Measurements from ENCODE around the gene KSR1. TPM values are rescaled to one million over a fixed set of nuclear protein-coding genes. Genes with fewer than 3 reads are reported as not detected.

The KSR1 gene
- total RNA-seq, 2 donors from 2014 or later = 13.9 to 16.5 TPM

- H3K27ac ChIP-seq = no peak overlapping the region
- no peak for DNase-seq
These were observed 151.4 kb downstream of the KSR1 start for GRCh38 chr17:27607521-27608091.

GRCh38 chr17:27608328-27609230, 152.3 kb downstream of the KSR1 start:
- Histone ChIP-seq H3K9me3 (no peaks in the 10 kb centered on the region), H3K27me3 (no peaks in the 10 kb centered on the region), H3K4me3 (no peak overlapping the region), H3K36me3 (no peaks in the 10 kb centered on the region), H3K4me1 (no peaks in the 10 kb centered on the region), H3K27ac (no peak overlapping the region), H3K9ac (ENCODE audit: low read depth in 2 of 2, low read length in 2 of 2) (no peak overlapping the region)
- no peak for DNase-seq
- intact Hi-C loops (cut with DNase I) = no loop called here
- no peak for TF ChIP-seq CTCF (IDR thresholded peaks at IDR 0.05)

More at GRCh38 chr17:27607521-27608091, 151.4 kb downstream of the KSR1 start:
- Histone ChIP-seq H3K4me3 (no peak overlapping the region), H3K4me1 (no peaks in the 10 kb centered on the region), H3K9me3 (no peaks in the 10 kb centered on the region), H3K36me3 (no peaks in the 10 kb centered on the region), H3K9ac (ENCODE audit: low read depth in 2 of 2, low read length in 2 of 2) (no peak overlapping the region), H3K27me3 (no peaks in the 10 kb centered on the region)
- intact Hi-C loops (cut with DNase I) = no loop called here
- TF ChIP-seq CTCF (IDR thresholded peaks at IDR 0.05) = no peak

DNA sequence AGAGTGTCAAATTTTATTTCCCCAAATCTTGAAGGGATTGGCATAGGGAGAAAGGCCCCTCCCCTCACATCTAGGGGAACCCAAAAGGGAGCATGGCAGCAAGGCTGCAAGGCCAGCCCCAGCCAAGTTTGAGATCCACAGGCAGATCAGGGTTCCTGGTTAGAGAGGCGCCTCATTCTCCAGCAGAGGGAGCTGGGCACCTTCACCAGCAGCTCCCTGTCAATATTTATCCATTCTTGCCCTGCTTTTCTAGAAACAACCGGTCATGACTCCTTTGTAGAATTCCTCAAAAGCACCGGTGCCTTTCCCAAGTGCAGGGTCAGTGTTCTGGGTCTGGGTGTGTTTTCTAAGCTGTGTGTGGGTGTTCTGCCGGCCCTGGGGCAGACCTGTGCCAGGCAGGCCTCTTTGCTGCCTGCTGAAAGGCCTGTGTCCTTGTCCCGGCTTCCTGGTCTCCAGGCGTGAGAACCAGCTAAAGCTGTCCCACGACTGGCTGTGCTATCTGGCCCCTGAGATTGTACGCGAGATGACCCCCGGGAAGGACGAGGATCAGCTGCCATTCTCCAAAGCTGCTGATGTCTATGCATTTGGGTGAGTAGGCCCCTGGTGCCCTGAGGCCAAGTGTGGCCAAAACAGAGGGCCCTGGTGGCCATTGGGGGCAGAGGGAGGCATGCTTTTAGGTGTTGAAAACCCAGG, 153.5 kb downstream of the KSR1 start:
- no peaks in the 10 kb centered on the region for H3K9me3 ChIP-seq
- intact Hi-C loops (cut with DNase I) = no loop called here
- H3K27me3 ChIP-seq = no peaks in the 10 kb centered on the region
- no peaks in the 10 kb centered on the region for H3K36me3 ChIP-seq
- H3K9ac ChIP-seq (ENCODE audit: low read depth in 2 of 2, low read length in 2 of 2) = peak overlapping the region in 1 of 2 donors; percentile 13
- peak; percentile 62 for DNase-seq
- no peak overlapping the region for H3K27ac ChIP-seq
- TF ChIP-seq CTCF (IDR thresholded peaks at IDR 0.05) = peak; percentile 61
- H3K4me3 ChIP-seq = no peak overlapping the region
- H3K4me1 ChIP-seq = no peaks in the 10 kb centered on the region

DNA sequence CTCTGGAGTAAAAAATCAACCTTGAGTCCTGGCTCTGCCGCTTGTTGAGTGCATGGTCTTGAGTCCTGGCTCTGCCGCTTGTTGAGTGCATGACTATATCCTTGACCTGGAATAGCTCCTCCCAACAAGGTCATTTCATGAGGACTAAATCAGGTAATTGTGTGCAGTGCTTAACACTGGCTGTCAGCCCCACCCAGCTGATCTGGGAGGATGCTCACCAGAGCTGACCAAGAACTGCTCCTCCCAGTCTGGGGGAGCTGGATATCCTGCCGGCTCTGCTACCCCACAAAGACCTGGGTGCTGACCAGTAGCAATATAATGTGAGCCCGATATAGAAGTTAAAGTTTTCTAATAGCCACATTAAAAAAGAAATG, 154.0 kb downstream of the KSR1 start:
- Histone ChIP-seq H3K36me3 (no peaks in the 10 kb centered on the region), H3K4me1 (no peaks in the 10 kb centered on the region), H3K27me3 (no peaks in the 10 kb centered on the region), H3K9me3 (no peaks in the 10 kb centered on the region), H3K27ac (no peak overlapping the region), H3K9ac (ENCODE audit: low read depth in 2 of 2, low read length in 2 of 2) (no peak overlapping the region), H3K4me3 (no peak overlapping the region)
- no peak for TF ChIP-seq CTCF (IDR thresholded peaks at IDR 0.05)
- intact Hi-C loops (cut with DNase I) = no loop called here
- DNase-seq = no peak

- TF ChIP-seq CTCF (IDR thresholded peaks at IDR 0.05) = no peak
- H3K27me3 ChIP-seq = no peaks in the 10 kb centered on the region
- no peaks in the 10 kb centered on the region for H3K4me1 ChIP-seq
- no peaks in the 10 kb centered on the region for H3K36me3 ChIP-seq
- intact Hi-C loops (cut with DNase I) = no loop called here
- H3K9me3 ChIP-seq = no peaks in the 10 kb centered on the region
- no peak overlapping the region for H3K9ac ChIP-seq (ENCODE audit: low read depth in 2 of 2, low read length in 2 of 2)
- no peak for DNase-seq
- no peak overlapping the region for H3K27ac ChIP-seq
- no peak overlapping the region for H3K4me3 ChIP-seq
These were observed 156.0 kb downstream of the KSR1 start for GRCh38 chr17:27612160-27612770.
